HEK293 (cell line): Measurements from ENCODE around the gene TSC22D3.

Experiments
- CTCF ChIA-PET: fragments of 350-600 bp; formaldehyde crosslinking; extraction: SDS; loops from one replicate; lab custom pipeline; 2021; ENCODE audit warnings: antibody characterized with exemption; lab: Yijun Ruan, JAX
- POLR2A ChIA-PET: fragments of 300-600 bp; formaldehyde crosslinking; extraction: SDS; loops from one replicate; lab custom pipeline; 2020; ENCODE audit warnings: antibody characterized with exemption, inconsistent platforms; lab: Yijun Ruan, JAX
- H3K27ac ChIP-seq: fragments of 200-500 bp; sonication (Bioruptor generic); 2 replicates; pipeline ENCODE4 v1.5.1; 2014; ENCODE audit warnings: low read depth, low read length, control low read depth, inconsistent platforms; ENCODE audit errors: extremely low read depth
- H3K36me3 ChIP-seq, 2 experiments: fragments of 200-500 bp in 1 of 2; sonication (Bioruptor generic) in 1 of 2; 1 replicate in 1 of 2; 2 replicates in 1 of 2; pipeline ENCODE4 v1.5.1; 2014 to 2017; ENCODE audit warnings: inconsistent platforms in 2 of 2, low read length in 2 of 2; ENCODE audit not compliant: control insufficient read depth in 2 of 2, insufficient read depth in 1 of 2
- H3K4me1 ChIP-seq: fragments of 200-500 bp; sonication (Bioruptor generic); 2 replicates; pipeline ENCODE4 v1.5.1; 2014; ENCODE audit warnings: mild to moderate bottlenecking, low read length, inconsistent platforms; ENCODE audit not compliant: control insufficient read depth, insufficient read depth
- H3K4me3 ChIP-seq: 2 replicates; pipeline ENCODE4 v1.5.1; 2011; ENCODE audit warnings: low read depth, mild to moderate bottlenecking, control low read depth, low read length, moderate library complexity
- H3K9me3 ChIP-seq: fragments of 200-500 bp; sonication (Bioruptor generic); 2 replicates; pipeline ENCODE4 v1.5.1; 2014; ENCODE audit warnings: low read depth, low read length, inconsistent platforms; ENCODE audit not compliant: control insufficient read depth, insufficient read depth
- OSR2 ChIP-seq: fragments of 450-650 bp; formaldehyde crosslinking; IDR thresholded peaks from 2 replicates; pipeline ENCODE4 v1.5.1; 2016; ENCODE audit warnings: missing biosample characterization, missing genetic modification characterization
- ZBTB21 ChIP-seq: fragments of 450-650 bp; formaldehyde crosslinking; IDR thresholded peaks from 2 replicates; pipeline ENCODE4 v1.5.1; 2017; ENCODE audit warnings: missing biosample characterization, missing genetic modification characterization
- ZBTB8A ChIP-seq: fragments of 450-650 bp; formaldehyde crosslinking; IDR thresholded peaks from 2 replicates; pipeline ENCODE4 v1.5.1; 2016; ENCODE audit warnings: missing biosample characterization, missing genetic modification characterization
- ZNF274 ChIP-seq, 2 experiments: fragments of 200-500 bp in 1 of 2; fragments of 450-650 bp in 1 of 2; sonication (Bioruptor generic) in 1 of 2; formaldehyde crosslinking in 1 of 2; IDR thresholded peaks; 2 replicates each; pipeline versions ENCODE4 v1.5.1 to v1.6.1; 2014 to 2016; ENCODE audit warnings: borderline replicate concordance in 1 of 2, inconsistent platforms in 1 of 2, low read length in 1 of 2, missing biosample characterization in 1 of 2, missing genetic modification characterization in 1 of 2
- ZNF530 ChIP-seq: fragments of 450-650 bp; formaldehyde crosslinking; IDR thresholded peaks from 2 replicates; pipeline ENCODE4 v1.5.1; 2016; ENCODE audit warnings: low read depth, missing biosample characterization, missing genetic modification characterization
- ZNF571 ChIP-seq: fragments of 450-650 bp; formaldehyde crosslinking; IDR thresholded peaks from 2 replicates; pipeline ENCODE4 v1.5.0; 2017; ENCODE audit warnings: missing biosample characterization, missing genetic modification characterization
- ZNF701 ChIP-seq: fragments of 450-650 bp; formaldehyde crosslinking; IDR thresholded peaks from 2 replicates; pipeline ENCODE4 v1.5.1; 2016; ENCODE audit warnings: missing biosample characterization, missing genetic modification characterization
- TF ChIP-seq, protein P1 (sequence below): fragments of 450-650 bp; formaldehyde crosslinking; IDR thresholded peaks from 2 replicates; pipeline ENCODE4 v1.5.1; 2016; ENCODE audit warnings: missing biosample characterization, missing genetic modification characterization
- TF ChIP-seq, protein P2 (sequence below): fragments of 450-650 bp; formaldehyde crosslinking; optimal IDR thresholded peaks from 2 replicates; pipeline ENCODE3; 2016; ENCODE audit warnings: missing biosample characterization, mild to moderate bottlenecking, missing genetic modification characterization
- TF ChIP-seq, protein P3 (sequence below): fragments of 450-650 bp; formaldehyde crosslinking; IDR thresholded peaks from 2 replicates; pipeline ENCODE4 v1.5.1; 2016; ENCODE audit warnings: missing biosample characterization, missing genetic modification characterization
- TF ChIP-seq, protein P4 (sequence below): fragments of 450-650 bp; formaldehyde crosslinking; IDR thresholded peaks from 2 replicates; pipeline ENCODE4 v1.5.1; 2016; ENCODE audit warnings: missing biosample characterization, missing genetic modification characterization

Gene TSC22D3

GRCh38 chrX:107712231-107713202 is 63.1 kb downstream of the TSC22D3 start (continued):
- TF ChIP-seq, protein P1, sequence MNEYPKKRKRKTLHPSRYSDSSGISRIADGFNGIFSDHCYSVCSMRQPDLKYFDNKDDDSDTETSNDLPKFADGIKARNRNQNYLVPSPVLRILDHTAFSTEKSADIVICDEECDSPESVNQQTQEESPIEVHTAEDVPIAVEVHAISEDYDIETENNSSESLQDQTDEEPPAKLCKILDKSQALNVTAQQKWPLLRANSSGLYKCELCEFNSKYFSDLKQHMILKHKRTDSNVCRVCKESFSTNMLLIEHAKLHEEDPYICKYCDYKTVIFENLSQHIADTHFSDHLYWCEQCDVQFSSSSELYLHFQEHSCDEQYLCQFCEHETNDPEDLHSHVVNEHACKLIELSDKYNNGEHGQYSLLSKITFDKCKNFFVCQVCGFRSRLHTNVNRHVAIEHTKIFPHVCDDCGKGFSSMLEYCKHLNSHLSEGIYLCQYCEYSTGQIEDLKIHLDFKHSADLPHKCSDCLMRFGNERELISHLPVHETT (tag by site-specific recombination) = no peak
- TF ChIP-seq, protein P2, sequence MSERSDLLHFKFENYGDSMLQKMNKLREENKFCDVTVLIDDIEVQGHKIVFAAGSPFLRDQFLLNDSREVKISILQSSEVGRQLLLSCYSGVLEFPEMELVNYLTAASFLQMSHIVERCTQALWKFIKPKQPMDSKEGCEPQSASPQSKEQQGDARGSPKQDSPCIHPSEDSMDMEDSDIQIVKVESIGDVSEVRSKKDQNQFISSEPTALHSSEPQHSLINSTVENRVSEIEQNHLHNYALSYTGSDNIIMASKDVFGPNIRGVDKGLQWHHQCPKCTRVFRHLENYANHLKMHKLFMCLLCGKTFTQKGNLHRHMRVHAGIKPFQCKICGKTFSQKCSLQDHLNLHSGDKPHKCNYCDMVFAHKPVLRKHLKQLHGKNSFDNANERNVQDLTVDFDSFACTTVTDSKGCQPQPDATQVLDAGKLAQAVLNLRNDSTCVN (tag by site-specific recombination) = no peak
- TF ChIP-seq, protein P3, sequence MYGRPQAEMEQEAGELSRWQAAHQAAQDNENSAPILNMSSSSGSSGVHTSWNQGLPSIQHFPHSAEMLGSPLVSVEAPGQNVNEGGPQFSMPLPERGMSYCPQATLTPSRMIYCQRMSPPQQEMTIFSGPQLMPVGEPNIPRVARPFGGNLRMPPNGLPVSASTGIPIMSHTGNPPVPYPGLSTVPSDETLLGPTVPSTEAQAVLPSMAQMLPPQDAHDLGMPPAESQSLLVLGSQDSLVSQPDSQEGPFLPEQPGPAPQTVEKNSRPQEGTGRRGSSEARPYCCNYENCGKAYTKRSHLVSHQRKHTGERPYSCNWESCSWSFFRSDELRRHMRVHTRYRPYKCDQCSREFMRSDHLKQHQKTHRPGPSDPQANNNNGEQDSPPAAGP (tag by site-specific recombination) = no peak
- TF ChIP-seq ZBTB21 (no peak), ZNF530 (tag by site-specific recombination) (no peak)

GRCh38 chrX:107711521-107712181 is 63.9 kb downstream of the TSC22D3 start:
- H3K4me3 ChIP-seq = no peak overlapping the region
- TF ChIP-seq ZNF274 (IDR thresholded peaks at IDR 0.05; ENCODE audit: low read length) (no peak), ZNF274 (tag by site-specific recombination; IDR thresholded peaks at IDR 0.05; ENCODE audit: borderline replicate concordance) (no peak), ZNF571 (tag by site-specific recombination) (no peak), OSR2 (0 out of 2 replicates have a peak, but pooled peaks have one; percentile 1), ZNF701 (tag by site-specific recombination) (no peak), ZBTB8A (tag by site-specific recombination) (no peak)
- TF ChIP-seq, protein P4, sequence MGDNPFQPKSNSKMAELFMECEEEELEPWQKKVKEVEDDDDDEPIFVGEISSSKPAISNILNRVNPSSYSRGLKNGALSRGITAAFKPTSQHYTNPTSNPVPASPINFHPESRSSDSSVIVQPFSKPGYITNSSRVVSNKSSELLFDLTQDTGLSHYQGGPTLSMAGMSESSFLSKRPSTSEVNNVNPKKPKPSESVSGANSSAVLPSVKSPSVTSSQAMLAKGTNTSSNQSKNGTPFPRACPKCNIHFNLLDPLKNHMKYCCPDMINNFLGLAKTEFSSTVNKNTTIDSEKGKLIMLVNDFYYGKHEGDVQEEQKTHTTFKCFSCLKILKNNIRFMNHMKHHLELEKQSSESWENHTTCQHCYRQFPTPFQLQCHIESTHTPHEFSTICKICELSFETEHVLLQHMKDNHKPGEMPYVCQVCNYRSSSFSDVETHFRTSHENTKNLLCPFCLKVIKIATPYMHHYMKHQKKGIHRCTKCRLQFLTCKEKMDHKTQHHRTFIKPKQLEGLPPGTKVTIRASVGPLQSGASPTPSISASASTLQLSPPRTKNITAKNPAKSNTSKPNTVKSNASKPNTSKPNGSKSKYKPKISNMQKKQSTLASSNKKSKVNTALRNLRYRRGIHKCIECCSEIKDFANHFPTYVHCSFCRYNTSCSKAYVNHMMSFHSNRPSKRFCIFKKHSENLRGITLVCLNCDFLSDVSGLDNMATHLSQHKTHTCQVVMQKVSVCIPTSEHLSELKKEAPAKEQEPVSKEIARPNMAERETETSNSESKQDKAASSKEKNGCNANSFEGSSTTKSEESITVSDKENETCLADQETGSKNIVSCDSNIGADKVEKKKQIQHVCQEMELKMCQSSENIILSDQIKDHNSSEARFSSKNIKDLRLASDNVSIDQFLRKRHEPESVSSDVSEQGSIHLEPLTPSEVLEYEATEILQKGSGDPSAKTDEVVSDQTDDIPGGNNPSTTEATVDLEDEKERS (tag by site-specific recombination) = no peak
- H3K36me3 ChIP-seq = peaks cover 0 to 29% of the 10 kb centered on the region in 2 experiments; a peak in 1 of 3 replicates
- CTCF ChIA-PET = interaction anchor here (0.5 to 13.0 kb wide), 6 partner anchors 36 to 861 kb away, joined by 3 to 161 read pairs (median 3); no protein-coding TSS in a partner anchor
- H3K27ac ChIP-seq = peak overlapping the region; percentile 20; the same call in 1 of the 2 replicates
- H3K9me3 ChIP-seq = no peaks in the 10 kb centered on the region
- POLR2A ChIA-PET = interaction anchor here (0.7 to 3.0 kb wide), 5 partner anchors 15 to 171 kb away, joined by 3 to 13 read pairs (median 4); partner anchors contain the start of gene PRPS1
- H3K4me1 ChIP-seq = peaks cover 7% of the 10 kb centered on the region
